ENCODE results near the gene FKBP15.

DNA sequence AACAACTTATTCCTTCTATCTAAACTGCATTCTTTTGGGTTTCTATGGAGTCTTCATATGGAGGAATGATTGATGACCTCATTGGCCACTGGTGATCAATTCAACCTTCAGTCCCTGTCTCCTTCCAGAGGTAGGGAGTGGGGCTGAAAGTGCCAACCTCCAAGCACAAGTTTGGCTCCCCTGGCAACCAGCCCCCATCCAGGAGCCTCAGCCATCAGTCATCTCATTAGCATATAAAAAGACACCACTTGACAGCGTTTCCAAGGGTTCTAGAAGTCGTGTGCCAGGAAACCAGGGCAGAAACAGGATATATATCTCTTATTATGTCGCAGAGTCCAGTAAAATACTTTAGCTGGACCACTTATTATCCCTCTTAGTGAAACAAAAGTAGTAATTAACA is 60.5 kb downstream of the FKBP15 start:
- TF ChIP-seq, protein P1, sequence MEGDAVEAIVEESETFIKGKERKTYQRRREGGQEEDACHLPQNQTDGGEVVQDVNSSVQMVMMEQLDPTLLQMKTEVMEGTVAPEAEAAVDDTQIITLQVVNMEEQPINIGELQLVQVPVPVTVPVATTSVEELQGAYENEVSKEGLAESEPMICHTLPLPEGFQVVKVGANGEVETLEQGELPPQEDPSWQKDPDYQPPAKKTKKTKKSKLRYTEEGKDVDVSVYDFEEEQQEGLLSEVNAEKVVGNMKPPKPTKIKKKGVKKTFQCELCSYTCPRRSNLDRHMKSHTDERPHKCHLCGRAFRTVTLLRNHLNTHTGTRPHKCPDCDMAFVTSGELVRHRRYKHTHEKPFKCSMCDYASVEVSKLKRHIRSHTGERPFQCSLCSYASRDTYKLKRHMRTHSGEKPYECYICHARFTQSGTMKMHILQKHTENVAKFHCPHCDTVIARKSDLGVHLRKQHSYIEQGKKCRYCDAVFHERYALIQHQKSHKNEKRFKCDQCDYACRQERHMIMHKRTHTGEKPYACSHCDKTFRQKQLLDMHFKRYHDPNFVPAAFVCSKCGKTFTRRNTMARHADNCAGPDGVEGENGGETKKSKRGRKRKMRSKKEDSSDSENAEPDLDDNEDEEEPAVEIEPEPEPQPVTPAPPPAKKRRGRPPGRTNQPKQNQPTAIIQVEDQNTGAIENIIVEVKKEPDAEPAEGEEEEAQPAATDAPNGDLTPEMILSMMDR (conservative IDR thresholded peaks at IDR 0.05), result no peak
- TF ChIP-seq EZH2 (IDR thresholded peaks at IDR 0.05; ENCODE audit: low read depth), result no peak
